ENCODE measurements around the gene NMNAT2.

The NMNAT2 gene

DNA sequence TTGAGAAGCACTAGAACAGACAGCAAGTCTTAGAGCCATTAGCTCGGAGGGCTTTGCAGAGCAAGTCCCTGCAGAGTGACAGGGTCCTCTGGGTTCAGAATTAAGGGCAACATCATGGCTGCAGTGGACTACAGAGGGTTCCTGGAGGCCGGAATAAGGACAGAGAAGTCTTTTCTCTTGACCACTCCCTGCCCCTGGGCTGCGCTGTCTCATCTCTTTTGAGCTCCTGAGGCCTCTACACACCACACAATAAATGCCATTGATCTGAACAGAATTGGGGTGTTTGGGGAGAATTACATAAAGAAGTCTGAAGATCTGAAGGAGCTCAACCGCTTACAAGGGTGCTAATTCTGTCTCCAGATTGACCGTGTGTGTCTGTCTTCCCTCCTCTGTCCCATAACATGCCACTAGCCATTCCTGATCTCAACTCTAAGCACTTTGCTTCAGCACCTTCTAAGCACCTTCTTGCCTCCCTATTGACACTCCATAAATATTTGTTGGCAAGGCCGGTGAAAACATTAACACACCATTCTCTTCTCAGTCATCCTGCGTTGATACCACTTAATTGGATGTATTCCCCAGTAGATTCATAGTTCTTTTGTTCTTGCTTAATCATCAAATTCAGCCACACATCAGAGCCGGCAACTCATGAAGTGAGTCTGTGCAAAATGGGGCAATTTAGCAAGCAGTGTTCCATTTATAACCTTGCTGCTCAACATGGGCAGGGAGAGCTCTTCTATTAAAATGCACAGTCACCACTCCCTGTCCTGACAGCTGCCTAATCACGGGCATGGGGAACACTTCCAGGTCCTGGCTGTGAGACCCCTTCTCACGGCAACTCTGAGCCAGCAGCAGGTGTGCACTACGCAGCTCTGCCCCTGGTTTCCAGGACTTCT is 49.7 kb downstream of the NMNAT2 start:
- Histone ChIP-seq H3K36me3 (ENCODE audit: insufficient read depth, insufficient read length, low read length) (no peaks in the 10 kb centered on the region), H3K9me3 (ENCODE audit: insufficient read depth, low read length) (no peaks in the 10 kb centered on the region), H3K9ac (ENCODE audit: insufficient read length, low read depth) (no peak overlapping the region), H3K4me3 (ENCODE audit: insufficient read length, low read depth) (no peak overlapping the region), H3K4me1 (ENCODE audit: insufficient read depth, insufficient read length) (peaks cover 2% of the 10 kb centered on the region), H3K27me3 (ENCODE audit: insufficient read depth, insufficient read length) (no peaks in the 10 kb centered on the region)
- no peak for TF ChIP-seq SUZ12 (IDR thresholded peaks at IDR 0.05; ENCODE audit: extremely low read depth, insufficient read depth, insufficient read length)
- TF ChIP-seq ZNF274 (IDR thresholded peaks at IDR 0.05; ENCODE audit: low read depth, low read length): no peak
- no peak for TF ChIP-seq YY1 (IDR thresholded peaks at IDR 0.05; ENCODE audit: insufficient read depth, insufficient read length)
- no peak for DNase-seq (ENCODE audit: low read depth, low spot score)

DNA sequence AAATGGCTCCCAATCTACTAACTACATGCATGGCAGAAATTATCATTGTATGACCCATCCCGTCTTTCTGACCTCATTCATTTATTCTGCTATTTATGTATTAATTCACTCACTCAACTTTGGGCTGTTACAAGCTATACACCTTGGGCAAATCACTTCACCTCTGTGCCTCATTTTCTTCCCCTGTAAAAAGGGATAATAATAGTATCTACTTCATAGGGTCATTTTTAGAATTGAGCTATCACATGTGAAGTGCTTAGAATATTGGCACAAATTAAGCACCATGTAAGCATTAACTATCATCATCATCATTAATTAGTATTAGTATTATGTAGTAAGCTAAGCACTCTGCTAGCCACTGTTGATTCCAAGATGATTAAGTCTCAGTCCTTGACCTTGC is 52.1 kb downstream of the NMNAT2 start:
- H3K9ac ChIP-seq (ENCODE audit: insufficient read length, low read depth): no peak overlapping the region
- no peak for TF ChIP-seq SUZ12 (IDR thresholded peaks at IDR 0.05; ENCODE audit: extremely low read depth, insufficient read depth, insufficient read length)
- TF ChIP-seq ZNF274 (IDR thresholded peaks at IDR 0.05; ENCODE audit: low read depth, low read length): no peak
- TF ChIP-seq YY1 (IDR thresholded peaks at IDR 0.05; ENCODE audit: insufficient read depth, insufficient read length): no peak
- H3K4me3 ChIP-seq (ENCODE audit: insufficient read length, low read depth): no peak overlapping the region

GRCh38 chr1:183365676-183366075 is 52.5 kb downstream of the NMNAT2 start:
- Histone ChIP-seq H3K4me1 (ENCODE audit: insufficient read depth, insufficient read length) (peaks cover 2% of the 10 kb centered on the region), H3K9ac (ENCODE audit: insufficient read length, low read depth) (no peak overlapping the region), H3K4me3 (ENCODE audit: insufficient read length, low read depth) (no peak overlapping the region), H3K27me3 (ENCODE audit: insufficient read depth, insufficient read length) (no peaks in the 10 kb centered on the region), H3K9me3 (ENCODE audit: insufficient read depth, low read length) (no peaks in the 10 kb centered on the region), H3K36me3 (ENCODE audit: insufficient read depth, insufficient read length, low read length) (no peaks in the 10 kb centered on the region)
- TF ChIP-seq YY1 (IDR thresholded peaks at IDR 0.05; ENCODE audit: insufficient read depth, insufficient read length) (no peak), SUZ12 (IDR thresholded peaks at IDR 0.05; ENCODE audit: extremely low read depth, insufficient read depth, insufficient read length) (no peak), ZNF274 (IDR thresholded peaks at IDR 0.05; ENCODE audit: low read depth, low read length) (no peak)
- no peak for DNase-seq (ENCODE audit: low read depth, low spot score)

More for the DNA sequence above, 52.1 kb downstream of the NMNAT2 start:
- DNase-seq (ENCODE audit: low read depth, low spot score): no peak
- Histone ChIP-seq H3K4me1 (ENCODE audit: insufficient read depth, insufficient read length) (peaks cover 2% of the 10 kb centered on the region), H3K27me3 (ENCODE audit: insufficient read depth, insufficient read length) (no peaks in the 10 kb centered on the region), H3K36me3 (ENCODE audit: insufficient read depth, insufficient read length, low read length) (no peaks in the 10 kb centered on the region), H3K9me3 (ENCODE audit: insufficient read depth, low read length) (no peaks in the 10 kb centered on the region)

DNA sequence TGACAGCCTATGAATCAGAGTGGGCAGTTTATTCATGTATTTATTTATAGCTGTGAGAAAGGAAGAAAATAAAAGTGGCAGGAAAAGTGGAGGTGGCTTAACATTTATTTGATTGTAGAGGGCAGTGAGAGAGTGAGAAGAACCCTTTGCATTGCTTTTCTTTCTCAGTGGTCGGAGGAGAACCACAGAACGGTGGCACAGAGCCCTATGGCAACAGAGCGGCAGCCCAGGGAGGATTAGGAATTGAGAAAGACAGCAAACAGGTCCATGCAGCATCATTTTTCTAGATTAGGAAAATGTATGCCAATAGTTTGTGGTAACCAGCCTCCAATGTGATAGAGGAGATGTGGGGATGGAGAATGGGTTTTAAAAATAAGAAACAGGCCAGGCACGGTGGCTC is 53.1 kb downstream of the NMNAT2 start:
- Histone ChIP-seq H3K9ac (ENCODE audit: insufficient read length, low read depth) (no peak overlapping the region), H3K4me1 (ENCODE audit: insufficient read depth, insufficient read length) (peaks cover under 1% of the 10 kb centered on the region), H3K36me3 (ENCODE audit: insufficient read depth, insufficient read length, low read length) (no peaks in the 10 kb centered on the region), H3K27me3 (ENCODE audit: insufficient read depth, insufficient read length) (no peaks in the 10 kb centered on the region), H3K4me3 (ENCODE audit: insufficient read length, low read depth) (no peak overlapping the region), H3K9me3 (ENCODE audit: insufficient read depth, low read length) (no peaks in the 10 kb centered on the region)
- DNase-seq (ENCODE audit: low read depth, low spot score): no peak
- TF ChIP-seq SUZ12 (IDR thresholded peaks at IDR 0.05; ENCODE audit: extremely low read depth, insufficient read depth, insufficient read length) (no peak), ZNF274 (IDR thresholded peaks at IDR 0.05; ENCODE audit: low read depth, low read length) (no peak), YY1 (IDR thresholded peaks at IDR 0.05; ENCODE audit: insufficient read depth, insufficient read length) (no peak)

DNA sequence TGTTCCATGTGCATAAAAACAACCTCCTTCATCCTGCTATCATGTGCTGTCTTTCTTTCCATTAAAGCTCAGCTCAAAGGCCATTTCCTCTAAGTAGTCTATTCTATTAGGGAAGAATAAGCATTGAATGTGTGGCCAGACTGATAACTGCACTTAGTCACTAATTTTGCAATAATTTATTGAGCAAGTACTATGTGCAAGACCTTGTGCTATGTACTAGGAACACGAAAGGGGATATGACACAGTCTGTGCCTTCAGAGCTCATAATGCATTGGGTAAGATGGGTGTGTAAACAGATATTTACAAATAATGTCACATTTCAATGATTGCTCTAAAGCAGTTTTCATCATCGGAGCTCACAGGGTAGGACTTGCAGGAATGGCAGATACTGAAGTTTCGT is 54.2 kb downstream of the NMNAT2 start:
- no peak for DNase-seq (ENCODE audit: low read depth, low spot score)
- H3K4me1 ChIP-seq (ENCODE audit: insufficient read depth, insufficient read length): no peaks in the 10 kb centered on the region
- H3K9me3 ChIP-seq (ENCODE audit: insufficient read depth, low read length): no peaks in the 10 kb centered on the region
- H3K4me3 ChIP-seq (ENCODE audit: insufficient read length, low read depth): no peak overlapping the region
- TF ChIP-seq ZNF274 (IDR thresholded peaks at IDR 0.05; ENCODE audit: low read depth, low read length): no peak
- no peak for TF ChIP-seq SUZ12 (IDR thresholded peaks at IDR 0.05; ENCODE audit: extremely low read depth, insufficient read depth, insufficient read length)
- H3K36me3 ChIP-seq (ENCODE audit: insufficient read depth, insufficient read length, low read length): no peaks in the 10 kb centered on the region
- H3K27me3 ChIP-seq (ENCODE audit: insufficient read depth, insufficient read length): no peaks in the 10 kb centered on the region
- H3K9ac ChIP-seq (ENCODE audit: insufficient read length, low read depth): no peak overlapping the region

GRCh38 chr1:183361081-183361480 is 57.1 kb downstream of the NMNAT2 start:
- no peak for DNase-seq (ENCODE audit: low read depth, low spot score)
- no peak overlapping the region for H3K4me3 ChIP-seq (ENCODE audit: insufficient read length, low read depth)
- H3K9me3 ChIP-seq (ENCODE audit: insufficient read depth, low read length): no peaks in the 10 kb centered on the region
- TF ChIP-seq SUZ12 (IDR thresholded peaks at IDR 0.05; ENCODE audit: extremely low read depth, insufficient read depth, insufficient read length): no peak
- TF ChIP-seq YY1 (IDR thresholded peaks at IDR 0.05; ENCODE audit: insufficient read depth, insufficient read length): no peak
- no peak for TF ChIP-seq ZNF274 (IDR thresholded peaks at IDR 0.05; ENCODE audit: low read depth, low read length)
- no peaks in the 10 kb centered on the region for H3K36me3 ChIP-seq (ENCODE audit: insufficient read depth, insufficient read length, low read length)
- no peaks in the 10 kb centered on the region for H3K27me3 ChIP-seq (ENCODE audit: insufficient read depth, insufficient read length)
- H3K4me1 ChIP-seq (ENCODE audit: insufficient read depth, insufficient read length): no peaks in the 10 kb centered on the region
- H3K9ac ChIP-seq (ENCODE audit: insufficient read length, low read depth): no peak overlapping the region

GRCh38 chr1:183360473-183360872 is 57.7 kb downstream of the NMNAT2 start:
- no peak for DNase-seq (ENCODE audit: low read depth, low spot score)
- H3K4me3 ChIP-seq (ENCODE audit: insufficient read length, low read depth): no peak overlapping the region
- H3K9ac ChIP-seq (ENCODE audit: insufficient read length, low read depth): no peak overlapping the region
- no peaks in the 10 kb centered on the region for H3K9me3 ChIP-seq (ENCODE audit: insufficient read depth, low read length)
- TF ChIP-seq ZNF274 (IDR thresholded peaks at IDR 0.05; ENCODE audit: low read depth, low read length) (no peak), YY1 (IDR thresholded peaks at IDR 0.05; ENCODE audit: insufficient read depth, insufficient read length) (no peak), SUZ12 (IDR thresholded peaks at IDR 0.05; ENCODE audit: extremely low read depth, insufficient read depth, insufficient read length) (no peak)
- H3K4me1 ChIP-seq (ENCODE audit: insufficient read depth, insufficient read length): no peaks in the 10 kb centered on the region
- H3K27me3 ChIP-seq (ENCODE audit: insufficient read depth, insufficient read length): no peaks in the 10 kb centered on the region
- H3K36me3 ChIP-seq (ENCODE audit: insufficient read depth, insufficient read length, low read length): no peaks in the 10 kb centered on the region

Measured in NT2/D1 (cell line).